Activated CD4-positive, CD25-positive, alpha-beta regulatory T cell treated with anti-CD3 and anti-CD28 coated beads, Interleukin-2, amount 50 U/mL, for 16 hours (primary cell): ENCODE data around the gene ZNF221.
"Not testable (repeated sequence)": the region's sequence is repeated elsewhere in the genome, so short reads cannot be mapped to it uniquely, and the experiment has no call there.

ENCODE experiments used
- DNase-seq: peaks from one replicate; pipeline ENCODE4 v3.0.0-alpha.2; 2020; ENCODE audit warnings: low read depth, low spot score

Gene ZNF221

GRCh38 chr19:43950834-43951645, at the start of gene ZNF221:
Gene ZNF221, plus strand, starts transcription at chr19:43951228. Its CDS starts 11,499 bp downstream, at chr19:43962727.
- DNase-seq, result peak; percentile 12

- DNase-seq, result peak; percentile 31
These were observed 49.3 kb upstream of the ZNF221 start for GRCh38 chr19:43901395-43902390.

- DNase-seq, result no peak
These were observed 48.6 kb upstream of the ZNF221 start for GRCh38 chr19:43902399-43902798.

GRCh38 chr19:43905897-43906296, 45.1 kb upstream of the ZNF221 start:
- DNase-seq, result no peak

GRCh38 chr19:43906774-43907173, 44.3 kb upstream of the ZNF221 start:
- DNase-seq, result no peak

GRCh38 chr19:43908659-43909058, 42.4 kb upstream of the ZNF221 start:
- no peak for DNase-seq

GRCh38 chr19:43910884-43911283, 40.1 kb upstream of the ZNF221 start:
- DNase-seq, result no peak

- DNase-seq, result no peak
These were observed 37.6 kb upstream of the ZNF221 start for GRCh38 chr19:43913383-43913782.

GRCh38 chr19:43914051-43914450, 37.0 kb upstream of the ZNF221 start:
- DNase-seq, result no peak

- no peak for DNase-seq
These were observed 27.2 kb upstream of the ZNF221 start for GRCh38 chr19:43923875-43924274.

- DNase-seq, result no peak
These were observed 22.2 kb upstream of the ZNF221 start for GRCh38 chr19:43928820-43929219.

- DNase-seq, result no peak
These were observed 16.7 kb upstream of the ZNF221 start for GRCh38 chr19:43934055-43934984.

GRCh38 chr19:43934985-43935708, 15.9 kb upstream of the ZNF221 start, which contains the start of gene ZNF45:
Gene ZNF45, minus strand, starts transcription at chr19:43935282. Its CDS starts 13,097 bp downstream, at chr19:43922185.
- DNase-seq, result peak; percentile 83

GRCh38 chr19:43936188-43936587, 14.8 kb upstream of the ZNF221 start:
- no peak for DNase-seq

- no peak for DNase-seq
These were observed 11.3 kb upstream of the ZNF221 start for GRCh38 chr19:43939557-43940260.

GRCh38 chr19:43940719-43941118, 10.3 kb upstream of the ZNF221 start:
- DNase-seq, result no peak

- no peak for DNase-seq
These were observed 9.8 kb upstream of the ZNF221 start for GRCh38 chr19:43941209-43941608.

GRCh38 chr19:43947412-43947811, 3.6 kb upstream of the ZNF221 start:
- not testable (repeated sequence) for DNase-seq

- not testable (repeated sequence) for DNase-seq
These were observed 1.2 kb upstream of the ZNF221 start for GRCh38 chr19:43949803-43950202.

- no peak for DNase-seq
These were observed 5.8 kb downstream of the ZNF221 start for GRCh38 chr19:43956827-43957226.
